ENCODE measurements around the gene PRR32. TPM values are rescaled to one million over a fixed set of nuclear protein-coding genes. Genes with fewer than 3 reads are reported as not detected.

The PRR32 gene
- not detected for total RNA-seq (2021; ENCODE audit: unreplicated experiment)
- polyA plus RNA-seq (2012; ENCODE audit: insufficient read length): not detected
- not detected for Bru-seq, nascent RNA
- BruChase-seq, experiment 1, labeled RNA remaining after a 2-hour chase: not detected
- not detected for BruChase-seq, experiment 2, labeled RNA remaining after a 6-hour chase
- long read RNA-seq: 0 reads

- H3K36me3 ChIP-seq (ENCODE audit: control insufficient read depth, insufficient read depth, low read length): no peaks in the 10 kb centered on the region
- H3K4me3 ChIP-seq (ENCODE audit: low read depth in 2 of 2, low read length in 2 of 2): no peak within 1 kb of the TSS
- ChIA-PET POLR2A (no interaction called here), CTCF (no interaction called here)
- no peak within 1 kb of the TSS for H3K27ac ChIP-seq (ENCODE audit: low read length)
- no peaks in the 10 kb centered on the region for H3K27me3 ChIP-seq (ENCODE audit: control insufficient read depth, insufficient read depth, low read length)
- no peak for DNase-seq (ENCODE audit: low read depth, low spot score)
- in situ Hi-C loops (cut with HindIII; ENCODE audit: low pct_unique_long_range_greater_than_20kb, low sequenced_read_pairs): no loop called here
- no TSS peak for BruUV-seq (replicated peaks)
- intact Hi-C loops (cut with micrococcal nuclease; ENCODE audit: unreplicated experiment): no loop called here
- no peaks in the 10 kb centered on the region for H3K4me1 ChIP-seq (ENCODE audit: control insufficient read depth, insufficient read depth, low read length)
- ATAC-seq: no peak
- H3K9me3 ChIP-seq (ENCODE audit: control insufficient read depth, insufficient read depth, low read depth, low read length): no peaks in the 10 kb centered on the region
- TF ChIP-seq POLR2AphosphoS5 (IDR thresholded peaks at IDR 0.05; ENCODE audit: low read depth, low read length) (no peak), CTCF (IDR thresholded peaks at IDR 0.05) (no peak), TCF7L2 (IDR thresholded peaks at IDR 0.05; ENCODE audit: low read depth, low read length) (no peak), SIN3A (IDR thresholded peaks at IDR 0.05; ENCODE audit: borderline replicate concordance, insufficient read depth, low read depth, low read length) (no peak), REST (IDR thresholded peaks at IDR 0.05; ENCODE audit: insufficient read depth in 1 of 2, low read depth in 2 of 2, low read length in 1 of 2) (no peak)
Measured at GRCh38 chrX:126819429-126819828, at the start of gene PRR32. Gene PRR32 (plus strand): TSS chrX:126819729. CDS start chrX:126819844, 115 bp downstream.

GRCh38 chrX:126770179-126770578, 49.4 kb upstream of the PRR32 start:
- no TSS peak for BruUV-seq (replicated peaks)
- no peaks in the 10 kb centered on the region for H3K4me1 ChIP-seq (ENCODE audit: control insufficient read depth, insufficient read depth, low read length)
- no peaks in the 10 kb centered on the region for H3K36me3 ChIP-seq (ENCODE audit: control insufficient read depth, insufficient read depth, low read length)
- DNase-seq (ENCODE audit: low read depth, low spot score) (peak; percentile 8), ATAC-seq (peak; percentile 78; the same call in 1 of the 2 replicates)
- intact Hi-C loops (cut with micrococcal nuclease; ENCODE audit: unreplicated experiment) (loop anchor here (2.0 kb wide), 1 partner anchor 269 kb away; no protein-coding TSS in a partner anchor), in situ Hi-C loops (cut with HindIII; ENCODE audit: low pct_unique_long_range_greater_than_20kb, low sequenced_read_pairs) (no loop called here)
- no peak overlapping the region for H3K4me3 ChIP-seq (ENCODE audit: low read depth in 2 of 2, low read length in 2 of 2)
- POLR2A ChIA-PET: no interaction called here
- TF ChIP-seq SIN3A (IDR thresholded peaks at IDR 0.05; ENCODE audit: borderline replicate concordance, insufficient read depth, low read depth, low read length): no peak
- no peak for TF ChIP-seq TCF7L2 (IDR thresholded peaks at IDR 0.05; ENCODE audit: low read depth, low read length)
- no peak for TF ChIP-seq REST (IDR thresholded peaks at IDR 0.05; ENCODE audit: insufficient read depth in 1 of 2, low read depth in 2 of 2, low read length in 1 of 2)
- peak; percentile 65 for TF ChIP-seq CTCF (IDR thresholded peaks at IDR 0.05)
- CTCF ChIA-PET: no interaction called here
- no peaks in the 10 kb centered on the region for H3K27me3 ChIP-seq (ENCODE audit: control insufficient read depth, insufficient read depth, low read length)
- no peaks in the 10 kb centered on the region for H3K9me3 ChIP-seq (ENCODE audit: control insufficient read depth, insufficient read depth, low read depth, low read length)
- no peak overlapping the region for H3K27ac ChIP-seq (ENCODE audit: low read length)
